Ishikawa (cell line): ENCODE results near the gene RGCC.
A peak's percentile ranks its signal among the peaks of the same experiment; 100 is the strongest.

Source experiments
- CEBPB ChIP-seq: IDR thresholded peaks from 2 replicates; pipeline ENCODE4 v1.6.1; 2012
- CREB1 ChIP-seq: IDR thresholded peaks from 2 replicates; pipeline ENCODE4 v1.6.1; 2012; ENCODE audit warnings: low read depth
- EGR1 ChIP-seq: IDR thresholded peaks from 2 replicates; pipeline ENCODE4 v1.6.1; 2012
- EP300 ChIP-seq: IDR thresholded peaks from 2 replicates; pipeline ENCODE4 v1.6.1; 2012; ENCODE audit warnings: borderline replicate concordance
- FOXM1 ChIP-seq: IDR thresholded peaks from 2 replicates; pipeline ENCODE4 v1.6.1; 2012; ENCODE audit warnings: low read depth, borderline replicate concordance
- NFIC ChIP-seq: IDR thresholded peaks from 2 replicates; pipeline ENCODE4 v1.6.1; 2012
- RAD21 ChIP-seq: IDR thresholded peaks from 2 replicates; pipeline ENCODE4 v1.6.1; 2012; ENCODE audit warnings: low read depth
- TAF1 ChIP-seq: IDR thresholded peaks from 2 replicates; pipeline ENCODE4 v1.6.1; 2012; ENCODE audit warnings: low read depth, mild to moderate bottlenecking
- TCF12 ChIP-seq: IDR thresholded peaks from 2 replicates; pipeline ENCODE4 v1.6.1; 2012; ENCODE audit warnings: low read depth
- TEAD4 ChIP-seq: IDR thresholded peaks from 2 replicates; pipeline ENCODE4 v1.6.1; 2012
- USF1 ChIP-seq: IDR thresholded peaks from 2 replicates; pipeline ENCODE4 v1.6.1; 2012
- YY1 ChIP-seq: IDR thresholded peaks from 2 replicates; pipeline ENCODE4 v1.6.1; 2012; ENCODE audit warnings: low read depth
- ZBTB7A ChIP-seq: IDR thresholded peaks from 2 replicates; pipeline ENCODE4 v1.6.1; 2012; ENCODE audit warnings: low read depth
- TF ChIP-seq, protein P1 (sequence below): IDR thresholded peaks from 2 replicates; pipeline ENCODE4 v1.6.1; 2012
- TF ChIP-seq, protein P2 (sequence below): IDR thresholded peaks from 2 replicates; pipeline ENCODE4 v1.6.1; 2012; ENCODE audit warnings: low read depth, mild to moderate bottlenecking

RGCC gene, protein sequence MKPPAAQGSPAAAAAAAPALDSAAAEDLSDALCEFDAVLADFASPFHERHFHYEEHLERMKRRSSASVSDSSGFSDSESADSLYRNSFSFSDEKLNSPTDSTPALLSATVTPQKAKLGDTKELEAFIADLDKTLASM

GRCh38 chr13:41456768-41457588, at the start of gene RGCC:
Gene RGCC, plus strand, starts transcription at chr13:41457550. Its CDS starts 158 bp downstream, at chr13:41457708.
- TF ChIP-seq RAD21 (no peak), EGR1 (peak; percentile 91), TCF12 (peak; percentile 12; the same call in 1 of the 2 replicates)
- TF ChIP-seq, protein P1, sequence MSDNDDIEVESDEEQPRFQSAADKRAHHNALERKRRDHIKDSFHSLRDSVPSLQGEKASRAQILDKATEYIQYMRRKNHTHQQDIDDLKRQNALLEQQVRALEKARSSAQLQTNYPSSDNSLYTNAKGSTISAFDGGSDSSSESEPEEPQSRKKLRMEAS = peak; percentile 98

DNA sequence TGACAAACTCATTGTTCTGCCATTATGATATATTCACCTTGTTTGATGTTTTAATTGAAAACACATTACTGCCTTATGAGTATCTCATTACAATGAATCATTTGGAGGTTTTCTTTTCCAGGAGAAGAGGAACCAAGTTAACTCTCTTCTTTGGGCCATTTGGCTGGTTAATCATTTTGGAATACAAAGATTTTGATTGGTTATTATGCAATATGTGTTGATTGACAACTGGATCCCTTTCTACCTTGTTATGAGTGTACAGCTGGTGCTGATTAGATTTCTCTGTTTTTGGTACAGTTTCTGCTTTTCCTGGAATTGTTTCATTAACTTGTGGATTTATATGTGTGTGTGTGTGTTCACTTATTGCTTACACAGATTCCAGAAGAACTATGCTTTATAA, 49.2 kb upstream of the RGCC start:
- TF ChIP-seq YY1 = no peak
- 0 out of 2 replicates have a peak, but pooled peaks have one; percentile 10 for TF ChIP-seq CEBPB

GRCh38 chr13:41408746-41409145, 48.6 kb upstream of the RGCC start:
- TF ChIP-seq CEBPB (no peak), TEAD4 (no peak), NFIC (no peak), ZBTB7A (no peak), TCF12 (no peak), EP300 (no peak), USF1 (no peak), FOXM1 (no peak), RAD21 (no peak), YY1 (no peak), EGR1 (no peak), CREB1 (no peak), TAF1 (no peak)
- TF ChIP-seq, protein P1 = no peak
- TF ChIP-seq, protein P2, sequence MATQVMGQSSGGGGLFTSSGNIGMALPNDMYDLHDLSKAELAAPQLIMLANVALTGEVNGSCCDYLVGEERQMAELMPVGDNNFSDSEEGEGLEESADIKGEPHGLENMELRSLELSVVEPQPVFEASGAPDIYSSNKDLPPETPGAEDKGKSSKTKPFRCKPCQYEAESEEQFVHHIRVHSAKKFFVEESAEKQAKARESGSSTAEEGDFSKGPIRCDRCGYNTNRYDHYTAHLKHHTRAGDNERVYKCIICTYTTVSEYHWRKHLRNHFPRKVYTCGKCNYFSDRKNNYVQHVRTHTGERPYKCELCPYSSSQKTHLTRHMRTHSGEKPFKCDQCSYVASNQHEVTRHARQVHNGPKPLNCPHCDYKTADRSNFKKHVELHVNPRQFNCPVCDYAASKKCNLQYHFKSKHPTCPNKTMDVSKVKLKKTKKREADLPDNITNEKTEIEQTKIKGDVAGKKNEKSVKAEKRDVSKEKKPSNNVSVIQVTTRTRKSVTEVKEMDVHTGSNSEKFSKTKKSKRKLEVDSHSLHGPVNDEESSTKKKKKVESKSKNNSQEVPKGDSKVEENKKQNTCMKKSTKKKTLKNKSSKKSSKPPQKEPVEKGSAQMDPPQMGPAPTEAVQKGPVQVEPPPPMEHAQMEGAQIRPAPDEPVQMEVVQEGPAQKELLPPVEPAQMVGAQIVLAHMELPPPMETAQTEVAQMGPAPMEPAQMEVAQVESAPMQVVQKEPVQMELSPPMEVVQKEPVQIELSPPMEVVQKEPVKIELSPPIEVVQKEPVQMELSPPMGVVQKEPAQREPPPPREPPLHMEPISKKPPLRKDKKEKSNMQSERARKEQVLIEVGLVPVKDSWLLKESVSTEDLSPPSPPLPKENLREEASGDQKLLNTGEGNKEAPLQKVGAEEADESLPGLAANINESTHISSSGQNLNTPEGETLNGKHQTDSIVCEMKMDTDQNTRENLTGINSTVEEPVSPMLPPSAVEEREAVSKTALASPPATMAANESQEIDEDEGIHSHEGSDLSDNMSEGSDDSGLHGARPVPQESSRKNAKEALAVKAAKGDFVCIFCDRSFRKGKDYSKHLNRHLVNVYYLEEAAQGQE = no peak

DNA sequence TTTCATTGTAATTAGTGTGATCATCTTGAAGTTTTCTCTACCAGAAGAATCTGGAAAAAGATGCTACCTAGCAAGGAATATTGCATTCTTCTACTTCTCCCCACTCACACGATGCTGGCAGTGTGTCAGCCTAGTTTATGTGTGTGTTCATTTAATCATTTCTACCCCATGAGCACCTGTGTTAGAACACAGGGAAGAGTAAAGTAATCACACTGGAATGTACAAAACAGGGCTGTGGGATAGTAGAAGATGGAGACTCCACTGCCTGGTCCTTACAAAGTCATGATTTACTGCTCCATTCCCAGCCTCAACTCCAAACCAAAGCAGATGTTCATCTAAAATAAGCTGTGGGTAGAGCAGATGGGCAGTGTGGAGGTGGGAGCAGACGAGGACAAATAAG, 47.7 kb upstream of the RGCC start:
- TF ChIP-seq TCF12 (no peak), FOXM1 (no peak), TAF1 (no peak), CEBPB (no peak), EGR1 (no peak), TEAD4 (no peak), RAD21 (no peak), EP300 (no peak)
- TF ChIP-seq, protein P2 = no peak

DNA sequence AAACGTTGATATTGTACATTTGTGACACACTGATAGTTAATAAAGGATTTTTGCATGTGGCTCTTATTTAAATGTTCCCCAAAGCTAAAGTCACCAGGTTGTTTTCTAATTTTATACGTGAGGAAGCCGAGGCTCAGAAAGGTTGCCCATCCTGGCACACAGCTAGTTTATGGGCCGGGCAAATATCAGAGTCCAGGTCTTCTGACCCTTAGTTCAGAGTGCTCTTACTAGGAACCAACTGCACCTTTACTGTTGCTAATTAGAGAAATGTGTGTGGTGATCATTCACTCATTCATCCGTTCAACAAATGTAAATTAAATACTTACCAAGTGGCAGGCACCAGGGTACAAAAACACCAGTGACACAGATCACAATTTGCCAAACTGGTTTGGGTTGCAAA, 46.3 kb upstream of the RGCC start:
- TF ChIP-seq CREB1 = no peak
- no peak for TF ChIP-seq TCF12
- TF ChIP-seq, protein P2 = no peak
- TF ChIP-seq TAF1 = no peak
- no peak for TF ChIP-seq EGR1
- no peak for TF ChIP-seq CEBPB
- TF ChIP-seq NFIC = no peak
